Activated CD4-positive, alpha-beta T cell treated with anti-CD3 and anti-CD28 coated beads, Interleukin-2, amount 10 ng/mL, durations not matched to agents 24 days and 14 days (primary cell): ENCODE results near the gene CHCHD3. TPM values are rescaled to one million over a fixed set of nuclear protein-coding genes. Genes with fewer than 3 reads are reported as not detected.

ENCODE experiments used
- DNase-seq: peaks from one replicate; pipeline ENCODE4 v3.0.0; 2022
- H3K27ac Mint-ChIP-seq: one replicate; pipeline ENCODE4 v1.8.0; 2022; ENCODE audit warnings: mild to moderate bottlenecking, mixed read lengths
- H3K27me3 Mint-ChIP-seq: one replicate; pipeline ENCODE4 v1.8.0; 2022; ENCODE audit warnings: mixed read lengths
- H3K36me3 Mint-ChIP-seq: one replicate; pipeline ENCODE4 v1.8.0; 2022; ENCODE audit warnings: low read depth, mild to moderate bottlenecking, mixed read lengths
- H3K4me1 Mint-ChIP-seq: one replicate; pipeline ENCODE4 v1.8.0; 2021; ENCODE audit warnings: mixed read lengths
- H3K4me3 Mint-ChIP-seq: one replicate; pipeline ENCODE4 v1.8.0; 2022; ENCODE audit warnings: mild to moderate bottlenecking, moderate library complexity, mixed read lengths
- H3K9me3 Mint-ChIP-seq: one replicate; pipeline ENCODE4 v1.8.0; 2021; ENCODE audit warnings: mixed read lengths
- intact Hi-C: fragments of 100-400 bp; cut with micrococcal nuclease; formaldehyde crosslinking; loops from one replicate; pipeline ENCODE4 v1.15.1; 2023
- total RNA-seq: library from RNA; stranded (reverse); gene quantifications from 2 replicates; pipeline ENCODE4 v1.2.3, GENCODE V29; 2022

CHCHD3 gene
- total RNA-seq, result 74.5 and 76.2 TPM in 2 replicates

DNA sequence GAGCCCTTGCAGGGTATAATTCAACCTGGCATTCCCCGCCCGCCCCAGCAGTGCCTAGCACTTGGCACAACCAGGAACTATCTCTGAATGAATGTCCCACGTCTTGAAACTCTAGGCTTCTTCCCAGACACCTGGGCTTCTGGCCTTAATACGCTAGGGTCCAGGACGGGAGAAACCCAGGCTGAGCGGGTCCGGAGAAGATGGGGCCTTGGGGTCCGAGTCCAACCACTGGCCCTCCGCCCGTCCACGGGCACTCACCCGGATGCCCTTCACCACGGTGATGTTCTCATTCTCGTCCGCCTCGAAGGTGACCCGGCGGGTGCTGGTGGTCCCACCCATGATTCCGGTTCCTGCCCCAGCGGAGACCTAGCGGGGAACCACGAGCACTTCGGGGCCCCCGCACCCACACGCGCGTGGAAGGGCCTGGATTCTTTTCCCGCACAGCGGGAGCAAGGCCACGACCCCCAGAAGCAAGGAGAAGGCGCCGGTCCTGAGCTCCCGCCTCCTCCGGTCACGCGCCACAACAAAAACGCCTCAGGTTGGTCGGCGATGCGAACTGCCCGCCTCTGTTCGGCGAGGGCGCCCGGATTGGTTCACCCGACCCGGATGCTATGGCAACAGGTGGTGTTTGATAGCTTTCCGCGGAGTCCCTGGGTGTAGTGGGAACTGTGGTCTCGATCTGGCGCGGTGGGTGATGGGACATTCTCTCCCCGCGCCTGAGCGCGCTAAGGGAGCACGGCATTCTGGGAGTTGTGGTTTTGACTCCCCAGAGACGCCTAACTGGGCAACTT, at the start of gene CHCHD3:
CHCHD3 (minus strand) TSS at position 492 of the 791 bp plus-strand sequence; CDS start at position 339, 153 bp downstream.
- intact Hi-C loops, result loop anchor here (1.0 to 5.0 kb wide), 5 partner anchors 172 to 1235 kb away; partner anchors contain the start of genes EXOC4, LRGUK and SLC35B4
- H3K27ac Mint-ChIP-seq, result peak within 1 kb of the TSS; percentile 87
- peaks cover 3% of the 10 kb centered on the region for H3K36me3 Mint-ChIP-seq
- H3K9me3 Mint-ChIP-seq, result no peaks in the 10 kb centered on the region
- peaks cover 18% of the 10 kb centered on the region for H3K4me1 Mint-ChIP-seq
- DNase-seq, result peak; percentile 99
- peak within 1 kb of the TSS; percentile 95 for H3K4me3 Mint-ChIP-seq
- peaks cover 3% of the 10 kb centered on the region for H3K27me3 Mint-ChIP-seq

DNA sequence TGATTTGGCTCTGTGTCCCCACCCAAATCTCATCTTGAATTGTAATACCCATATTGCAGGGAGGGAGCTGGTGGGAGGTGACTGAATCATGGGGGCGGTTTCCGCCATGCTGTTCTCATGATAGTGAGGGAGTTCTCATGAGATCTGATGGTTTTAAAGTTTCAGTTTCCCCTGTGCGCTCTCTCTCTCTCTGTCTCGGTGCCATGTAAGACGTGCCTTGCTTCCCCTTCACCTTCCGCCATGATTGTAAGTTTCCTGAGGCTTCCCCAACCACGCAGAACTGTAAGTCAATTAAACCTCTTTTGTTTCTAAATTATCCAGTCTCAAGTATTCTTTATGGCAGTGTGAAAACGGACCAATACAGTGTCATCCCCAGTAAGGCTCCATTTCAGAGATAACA, 48.3 kb upstream of the CHCHD3 start:
- no peak for DNase-seq
- intact Hi-C loops, result no loop called here
- no peaks in the 10 kb centered on the region for H3K4me1 Mint-ChIP-seq
- no peak overlapping the region for H3K27ac Mint-ChIP-seq
- no peaks in the 10 kb centered on the region for H3K36me3 Mint-ChIP-seq
- H3K4me3 Mint-ChIP-seq, result no peak overlapping the region
- H3K27me3 Mint-ChIP-seq, result no peaks in the 10 kb centered on the region
- peaks cover 7% of the 10 kb centered on the region for H3K9me3 Mint-ChIP-seq

DNA sequence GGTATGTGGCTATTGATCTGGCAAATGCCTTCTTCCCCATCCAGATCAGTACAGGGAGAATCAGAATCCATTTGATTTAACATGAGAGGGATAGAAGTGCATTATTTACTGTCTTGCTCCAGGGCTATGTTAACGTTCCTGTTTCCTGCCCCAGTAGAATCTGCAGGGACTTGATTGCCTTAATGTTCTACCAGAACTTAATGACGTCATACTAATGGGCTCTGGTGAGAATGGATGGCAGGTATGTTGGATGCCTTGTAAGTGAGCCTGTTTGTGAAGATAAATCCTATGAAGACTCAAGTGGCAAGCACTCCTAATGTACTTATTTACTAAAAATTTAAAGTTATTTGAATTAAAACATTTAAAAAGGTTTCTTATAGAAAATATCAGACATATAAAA, 44.5 kb upstream of the CHCHD3 start:
- Mint-ChIP-seq H3K27me3 (peaks cover 2% of the 10 kb centered on the region), H3K4me1 (no peaks in the 10 kb centered on the region), H3K36me3 (no peaks in the 10 kb centered on the region), H3K4me3 (no peak overlapping the region), H3K27ac (no peak overlapping the region), H3K9me3 (peaks cover 7% of the 10 kb centered on the region)
- no peak for DNase-seq
- intact Hi-C loops, result no loop called here

DNA sequence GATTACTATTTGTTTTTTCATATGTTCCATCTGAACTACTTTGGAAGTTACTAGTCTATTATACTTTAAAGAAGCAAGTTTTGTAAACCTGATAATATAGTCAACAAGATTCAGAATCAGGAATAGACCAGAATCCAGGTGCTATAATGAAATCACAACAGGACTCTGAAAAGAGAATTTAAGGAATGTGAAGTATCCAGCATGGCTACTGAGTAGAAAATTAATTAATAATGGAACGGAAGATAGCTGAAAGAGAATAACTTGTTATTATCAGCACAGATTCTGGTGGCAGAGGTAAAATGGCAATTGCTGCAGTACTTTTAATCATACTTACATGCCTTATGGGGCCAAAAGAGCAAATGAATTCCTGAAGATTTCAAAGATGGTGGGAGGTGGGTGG, 43.1 kb upstream of the CHCHD3 start:
- Mint-ChIP-seq H3K27ac (no peak overlapping the region), H3K4me1 (no peaks in the 10 kb centered on the region), H3K27me3 (peaks cover 2% of the 10 kb centered on the region), H3K36me3 (no peaks in the 10 kb centered on the region), H3K9me3 (no peaks in the 10 kb centered on the region), H3K4me3 (no peak overlapping the region)
- intact Hi-C loops, result no loop called here
- no peak for DNase-seq

DNA sequence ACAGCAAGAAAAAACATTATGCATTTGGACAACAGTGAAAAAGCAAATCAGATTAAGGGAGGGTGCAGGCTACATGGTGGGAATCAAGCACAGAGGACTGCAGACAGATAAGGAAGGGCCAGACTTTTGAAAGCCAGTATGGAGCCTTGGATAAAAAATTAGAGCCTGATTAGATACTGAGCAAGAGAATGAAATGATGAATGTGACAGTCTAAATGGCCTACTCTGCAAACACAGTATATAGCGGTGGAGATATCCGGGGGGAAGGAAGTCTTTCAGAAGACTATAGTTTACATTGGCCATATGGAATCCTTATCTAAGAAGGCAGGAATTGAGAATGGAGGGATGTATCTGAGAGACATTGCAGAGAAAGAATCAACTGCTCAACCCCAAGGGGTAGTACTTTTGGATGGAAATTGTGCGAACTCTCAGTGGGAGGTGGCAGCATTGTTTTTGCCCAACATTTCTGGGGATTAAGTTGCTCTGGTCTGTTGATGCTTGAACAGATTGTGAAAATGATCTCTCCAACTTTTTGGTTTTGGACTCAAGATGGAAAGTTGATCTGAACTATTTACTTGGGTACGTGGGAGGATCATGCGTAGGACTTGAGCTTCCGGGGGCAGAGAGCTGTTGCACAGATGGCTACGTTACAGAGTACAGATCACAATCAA, 39.4 kb upstream of the CHCHD3 start:
- Mint-ChIP-seq H3K36me3 (no peaks in the 10 kb centered on the region), H3K27me3 (peaks cover 5% of the 10 kb centered on the region), H3K4me1 (no peaks in the 10 kb centered on the region), H3K9me3 (no peaks in the 10 kb centered on the region), H3K27ac (no peak overlapping the region), H3K4me3 (no peak overlapping the region)
- no peak for DNase-seq
- intact Hi-C loops, result no loop called here

DNA sequence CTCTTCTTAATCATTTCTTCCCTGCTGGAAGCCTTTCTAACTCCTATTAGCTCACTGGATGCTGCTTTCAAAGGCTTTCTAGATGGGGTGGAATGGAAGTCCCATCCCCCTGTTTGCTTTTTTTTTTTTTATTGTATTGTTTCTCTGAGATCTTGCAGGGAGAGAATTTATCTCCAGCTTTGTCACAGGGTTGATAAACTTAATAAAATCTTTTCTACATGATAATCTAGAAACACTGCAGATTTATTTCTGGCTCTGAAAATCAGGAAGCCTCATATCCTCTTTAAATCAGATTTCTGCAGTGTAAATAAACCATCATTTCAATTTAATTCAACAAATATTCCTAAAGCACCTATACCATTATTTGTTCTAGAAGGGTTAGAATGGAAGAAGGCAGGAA, 37.2 kb upstream of the CHCHD3 start:
- intact Hi-C loops, result no loop called here
- Mint-ChIP-seq H3K9me3 (no peaks in the 10 kb centered on the region), H3K27me3 (peaks cover 8% of the 10 kb centered on the region), H3K27ac (no peak overlapping the region), H3K4me3 (no peak overlapping the region), H3K4me1 (no peaks in the 10 kb centered on the region), H3K36me3 (no peaks in the 10 kb centered on the region)
- no peak for DNase-seq

DNA sequence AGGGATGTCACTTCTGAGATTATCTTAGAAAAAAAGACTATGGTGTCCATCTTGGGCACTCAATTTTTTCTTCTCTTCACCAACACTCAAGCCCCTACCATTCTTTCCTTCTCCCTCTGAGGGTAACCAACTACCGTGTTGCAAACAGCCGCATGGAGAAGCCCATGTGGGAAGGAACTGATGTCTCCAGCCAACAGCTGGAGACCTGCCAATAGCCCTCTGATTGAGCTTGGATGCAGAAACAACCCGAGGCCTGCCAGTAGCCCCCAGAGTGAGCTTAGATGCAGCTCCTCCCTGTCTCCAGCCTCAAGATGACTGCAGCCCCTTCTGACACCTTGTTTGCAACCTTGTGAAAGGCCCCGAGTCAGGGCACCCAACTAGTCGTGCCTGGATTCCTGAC, 36.4 kb upstream of the CHCHD3 start:
- H3K4me1 Mint-ChIP-seq, result no peaks in the 10 kb centered on the region
- H3K27ac Mint-ChIP-seq, result no peak overlapping the region
- no peaks in the 10 kb centered on the region for H3K9me3 Mint-ChIP-seq
- peaks cover 8% of the 10 kb centered on the region for H3K27me3 Mint-ChIP-seq
- intact Hi-C loops, result no loop called here
- no peak for DNase-seq
- no peaks in the 10 kb centered on the region for H3K36me3 Mint-ChIP-seq
- no peak overlapping the region for H3K4me3 Mint-ChIP-seq

DNA sequence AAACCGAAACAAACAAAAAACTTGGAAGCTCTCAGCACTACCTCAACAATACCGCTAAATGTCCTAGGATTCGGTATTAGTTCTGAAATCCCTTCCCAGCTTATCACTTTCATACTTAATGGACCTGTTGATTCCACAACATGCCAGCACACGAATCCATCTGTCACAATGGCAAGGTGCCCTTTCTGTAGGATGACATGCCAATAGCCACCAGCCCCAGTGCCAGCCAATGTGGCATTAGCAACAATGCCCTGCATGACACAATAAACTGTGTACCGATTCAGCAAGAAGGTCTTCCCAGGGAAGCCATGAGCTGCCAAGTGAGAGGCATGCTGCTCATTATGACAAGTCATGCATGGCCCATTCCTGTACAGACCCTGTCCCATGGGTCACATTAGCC, 35.6 kb upstream of the CHCHD3 start:
- H3K27me3 Mint-ChIP-seq, result peaks cover 8% of the 10 kb centered on the region
- H3K9me3 Mint-ChIP-seq, result no peaks in the 10 kb centered on the region
- H3K36me3 Mint-ChIP-seq, result no peaks in the 10 kb centered on the region
- no peak overlapping the region for H3K4me3 Mint-ChIP-seq
- H3K4me1 Mint-ChIP-seq, result no peaks in the 10 kb centered on the region
- H3K27ac Mint-ChIP-seq, result no peak overlapping the region
- DNase-seq, result no peak
- intact Hi-C loops, result no loop called here

DNA sequence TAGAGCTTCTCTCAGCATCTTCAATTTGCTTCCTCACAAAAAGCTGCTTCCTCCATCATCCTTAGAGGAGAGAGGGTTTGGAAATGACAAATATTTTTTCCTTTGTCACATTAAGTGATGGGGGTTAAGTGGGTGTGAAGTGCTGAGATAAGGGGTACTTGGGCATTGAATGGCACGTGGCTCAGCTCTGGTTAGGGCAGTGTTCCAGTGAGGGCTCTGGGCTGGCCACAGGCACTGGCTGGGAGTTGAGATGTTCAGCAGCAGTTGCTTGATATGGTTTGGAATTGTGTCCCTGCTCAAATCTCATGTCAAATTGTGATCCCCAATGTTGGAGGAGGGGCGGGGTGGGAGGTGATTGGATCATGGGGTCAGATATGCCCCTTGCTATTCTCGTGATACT, 33.7 kb upstream of the CHCHD3 start:
- no peak for DNase-seq
- Mint-ChIP-seq H3K27me3 (peaks cover 7% of the 10 kb centered on the region), H3K4me1 (no peaks in the 10 kb centered on the region), H3K4me3 (no peak overlapping the region), H3K9me3 (no peaks in the 10 kb centered on the region), H3K27ac (no peak overlapping the region), H3K36me3 (no peaks in the 10 kb centered on the region)
- intact Hi-C loops, result no loop called here

DNA sequence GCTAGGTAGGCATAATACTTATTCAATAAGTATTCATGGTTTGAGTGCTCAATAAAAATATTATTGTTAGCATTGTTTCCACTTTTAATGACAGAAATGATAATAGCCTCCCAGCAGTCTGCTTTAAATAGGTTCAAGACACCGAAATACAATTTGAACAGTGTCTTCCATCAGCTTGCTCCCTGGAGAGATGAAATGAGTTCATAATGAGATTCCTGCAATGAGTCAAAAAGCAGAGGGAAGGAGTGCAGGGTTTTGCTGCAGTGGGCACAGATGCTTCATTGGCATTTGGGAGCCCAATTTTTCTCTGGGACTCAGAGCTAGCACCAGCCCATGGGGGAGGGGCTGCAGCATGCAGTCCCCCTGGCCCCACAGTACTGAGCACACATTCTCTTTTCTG, 32.6 kb upstream of the CHCHD3 start:
- intact Hi-C loops, result no loop called here
- Mint-ChIP-seq H3K4me3 (no peak overlapping the region), H3K36me3 (no peaks in the 10 kb centered on the region), H3K4me1 (peaks cover 3% of the 10 kb centered on the region), H3K9me3 (no peaks in the 10 kb centered on the region), H3K27ac (no peak overlapping the region), H3K27me3 (peaks cover 9% of the 10 kb centered on the region)
- no peak for DNase-seq

DNA sequence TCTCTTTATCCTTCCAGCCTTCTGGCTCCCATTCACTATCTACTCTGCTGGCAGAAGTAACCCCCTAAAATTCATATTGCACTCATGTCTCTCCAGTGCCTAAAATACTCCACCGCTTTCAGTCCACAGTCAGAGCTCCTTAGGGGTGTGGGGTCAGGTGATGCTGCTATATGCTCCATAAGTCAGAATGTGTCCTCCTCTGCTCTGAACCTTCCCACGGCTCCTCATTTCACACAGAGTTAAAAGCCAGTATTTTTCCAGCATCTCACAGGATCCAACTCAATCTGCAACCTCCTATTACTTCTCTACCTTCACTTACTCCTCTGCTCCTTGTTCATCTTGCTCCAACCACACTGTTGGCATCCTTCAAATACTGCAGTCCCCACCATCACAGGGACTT, 31.1 kb upstream of the CHCHD3 start:
- no peaks in the 10 kb centered on the region for H3K36me3 Mint-ChIP-seq
- no peak overlapping the region for H3K27ac Mint-ChIP-seq
- H3K27me3 Mint-ChIP-seq, result peaks cover 14% of the 10 kb centered on the region
- peaks cover 3% of the 10 kb centered on the region for H3K4me1 Mint-ChIP-seq
- intact Hi-C loops, result no loop called here
- no peak for DNase-seq
- H3K4me3 Mint-ChIP-seq, result no peak overlapping the region
- peaks cover 4% of the 10 kb centered on the region for H3K9me3 Mint-ChIP-seq

DNA sequence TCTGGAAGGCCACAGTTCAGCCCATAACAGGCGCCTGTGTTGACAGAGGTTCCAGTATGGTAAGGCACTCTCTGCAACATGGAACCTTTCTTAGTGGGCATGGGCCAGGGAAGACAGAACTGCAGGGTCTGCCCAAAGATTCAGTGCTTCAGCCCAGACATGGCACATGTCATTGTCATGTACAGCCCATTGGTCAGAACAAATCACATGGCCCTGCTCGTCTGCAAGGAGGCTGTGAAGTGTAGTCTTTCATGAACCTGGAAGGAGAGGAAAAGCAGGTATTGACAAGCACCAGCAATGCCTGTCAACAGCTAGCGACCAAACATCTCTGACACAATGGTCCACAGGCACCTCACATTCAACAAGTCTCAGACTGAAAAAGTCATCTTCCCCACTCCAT, 30.4 kb upstream of the CHCHD3 start:
- intact Hi-C loops, result no loop called here
- H3K27me3 Mint-ChIP-seq, result peaks cover 14% of the 10 kb centered on the region

DNA sequence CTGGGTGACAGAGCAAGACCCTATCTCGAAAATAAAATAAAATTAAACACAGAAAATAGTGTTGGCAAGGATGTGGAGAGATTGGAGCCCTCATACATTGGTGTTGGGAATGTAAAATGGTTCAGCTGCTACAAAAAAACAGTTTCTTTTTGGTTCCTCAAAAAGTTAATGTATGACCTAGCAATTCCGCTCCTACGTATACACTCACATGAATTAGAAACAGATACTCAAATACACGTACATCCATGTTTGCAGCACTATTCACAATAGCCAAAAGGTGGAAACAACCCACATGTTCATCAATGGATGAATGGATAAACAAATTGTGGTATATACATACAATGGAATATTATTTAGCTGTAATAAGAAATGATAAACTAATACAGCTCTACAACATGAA, 28.4 kb upstream of the CHCHD3 start:
- H3K9me3 Mint-ChIP-seq, result peaks cover 4% of the 10 kb centered on the region
- intact Hi-C loops, result no loop called here
- no peak for DNase-seq
- peaks cover 3% of the 10 kb centered on the region for H3K4me1 Mint-ChIP-seq
- H3K27ac Mint-ChIP-seq, result no peak overlapping the region
- peaks cover 17% of the 10 kb centered on the region for H3K27me3 Mint-ChIP-seq
- H3K36me3 Mint-ChIP-seq, result no peaks in the 10 kb centered on the region
- no peak overlapping the region for H3K4me3 Mint-ChIP-seq

More for the DNA sequence above, 30.4 kb upstream of the CHCHD3 start:
- Mint-ChIP-seq H3K27ac (no peak overlapping the region), H3K4me1 (peaks cover 3% of the 10 kb centered on the region), H3K36me3 (no peaks in the 10 kb centered on the region), H3K9me3 (peaks cover 4% of the 10 kb centered on the region), H3K4me3 (no peak overlapping the region)
- no peak for DNase-seq

DNA sequence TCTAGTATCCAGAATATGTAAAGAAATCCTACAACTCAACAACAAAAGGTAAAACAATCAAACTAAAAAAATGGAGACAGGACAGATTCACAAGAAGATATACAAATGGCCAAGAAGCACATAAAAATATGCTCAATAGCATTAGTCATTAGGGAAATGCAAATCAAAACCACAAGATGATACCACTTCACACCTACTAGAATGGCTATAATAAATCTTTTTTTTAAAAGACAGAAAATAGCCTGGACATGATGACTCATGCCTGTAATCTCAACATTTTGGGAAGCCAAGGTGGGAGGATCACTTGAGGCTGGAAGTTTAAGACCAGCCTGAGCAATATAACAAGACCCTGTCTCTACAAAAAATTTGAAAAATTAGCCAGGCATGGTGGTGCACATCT, 27.9 kb upstream of the CHCHD3 start:
- Mint-ChIP-seq H3K27ac (no peak overlapping the region), H3K36me3 (no peaks in the 10 kb centered on the region), H3K27me3 (peaks cover 13% of the 10 kb centered on the region), H3K9me3 (peaks cover 4% of the 10 kb centered on the region), H3K4me3 (no peak overlapping the region), H3K4me1 (peaks cover 3% of the 10 kb centered on the region)
- no peak for DNase-seq
- intact Hi-C loops, result no loop called here
